Lower leg skin (tissue), 3 donors: Measurements from ENCODE around the gene NFKBIE.

Experiments used
- CTCF ChIP-seq, 3 donors: fragments of 450-650 bp; IDR thresholded peaks; one replicate each; pipeline ENCODE4 v1.5.1; 2016; ENCODE audit warnings: antibody characterized with exemption in 3 of 3, mild to moderate bottlenecking in 3 of 3, moderate library complexity in 2 of 3
- POLR2A ChIP-seq, 2 donors: fragments of 450-650 bp; IDR thresholded peaks; one replicate each; pipeline ENCODE4 v1.6.1; 2016 to 2017; ENCODE audit warnings: antibody characterized with exemption in 2 of 2, mild to moderate bottlenecking in 1 of 2, moderate library complexity in 1 of 2

GRCh38 chr6:44225579-44226325, 39.6 kb downstream of the NFKBIE start:
- TF ChIP-seq CTCF (IDR thresholded peaks at IDR 0.05): no peak
- no peak for TF ChIP-seq POLR2A (IDR thresholded peaks at IDR 0.05)
